H1 (cell line): ENCODE data around the gene NREP. TPM values are rescaled to one million over a fixed set of nuclear protein-coding genes. Genes with fewer than 3 reads are reported as not detected.

Experiments
- CTCF ChIA-PET: fragments of 300-600 bp; sonication (Branson Sonifier 250); formaldehyde crosslinking; loops from one replicate; lab custom pipeline; 2021; ENCODE audit not compliant: partially characterized antibody; lab: Charles Lee
- POLR2A ChIA-PET: fragments of 300-600 bp; sonication (Branson Sonifier 250); formaldehyde crosslinking; loops from one replicate; lab custom pipeline; 2021; ENCODE audit warnings: inconsistent platforms; ENCODE audit not compliant: partially characterized antibody; lab: Charles Lee
- DNase-seq, 2 experiments: peaks; one replicate each; pipeline versions ENCODE4 v3.0.0 to v3.0.0-alpha.2; 2010 to 2022; ENCODE audit warnings: low spot score in 2 of 2, low read depth in 1 of 2, mixed read lengths in 1 of 2
- FAIRE-seq: peaks from 2 replicates; lab custom pipeline; 2011; peaks lifted over from hg19 to GRCh38; lab: Jason Lieb, UNC
- H2AFZ ChIP-seq: 2 replicates; pipeline ENCODE4 v1.8.1; 2012; ENCODE audit warnings: low read length, inconsistent platforms
- H2AK5ac ChIP-seq: 2 replicates; pipeline ENCODE4 v1.6.1; 2013; ENCODE audit warnings: low read depth, low read length
- H2BK120ac ChIP-seq: replicated peaks from 2 replicates; pipeline ENCODE3; 2013; ENCODE audit warnings: low read depth, low read length, inconsistent platforms
- H2BK12ac ChIP-seq: 2 replicates; pipeline ENCODE4 v1.6.1; 2013; ENCODE audit warnings: low read depth, low read length
- H2BK15ac ChIP-seq: 2 replicates; pipeline ENCODE4 v1.6.1; 2013; ENCODE audit warnings: low read length
- H2BK20ac ChIP-seq: 2 replicates; pipeline ENCODE4 v1.6.1; 2013; ENCODE audit warnings: low read length
- H2BK5ac ChIP-seq: 2 replicates; pipeline ENCODE4 v1.6.1; 2013; ENCODE audit warnings: low read depth, low read length
- H3K14ac ChIP-seq: 2 replicates; pipeline ENCODE4 v1.6.1; 2013; ENCODE audit warnings: inconsistent platforms; ENCODE audit not compliant: insufficient read length
- H3K18ac ChIP-seq: 2 replicates; pipeline ENCODE4 v1.6.1; 2013; ENCODE audit warnings: low read length; ENCODE audit errors: extremely low read depth
- H3K23ac ChIP-seq: 2 replicates; pipeline ENCODE4 v1.6.1; 2013; ENCODE audit warnings: inconsistent platforms; ENCODE audit not compliant: insufficient read length
- H3K23me2 ChIP-seq: 2 replicates; pipeline ENCODE4 v1.6.1; 2013; ENCODE audit warnings: low read depth, low read length
- H3K27ac ChIP-seq: 2 replicates; pipeline ENCODE4 v1.6.1; 2011; ENCODE audit warnings: low read depth, low read length, inconsistent platforms
- H3K27me3 ChIP-seq, 4 experiments: replicated peaks in 1 of 4; 1 replicate in 1 of 4; 2 replicates in 3 of 4; pipeline versions ENCODE4 v1.6.1 to v1.8.1; 2011 to 2013; ENCODE audit warnings: low read length in 3 of 4, mild to moderate bottlenecking in 3 of 4, inconsistent platforms in 2 of 4, mixed read lengths in 2 of 4, moderate library complexity in 1 of 4; ENCODE audit not compliant: control insufficient read depth in 3 of 4, insufficient read depth in 3 of 4; ENCODE audit errors: extremely low read depth in 1 of 4
- H3K36me3 ChIP-seq, 4 experiments: 2 replicates each; pipeline versions ENCODE4 v1.6.1 to v1.8.1; 2011 to 2013; ENCODE audit warnings: mild to moderate bottlenecking in 4 of 4, low read length in 3 of 4, moderate library complexity in 2 of 4, control low read depth in 1 of 4, inconsistent platforms in 1 of 4; ENCODE audit not compliant: insufficient read depth in 4 of 4, control insufficient read depth in 2 of 4
- H3K4ac ChIP-seq: replicated peaks from 2 replicates; pipeline ENCODE3; 2013; ENCODE audit warnings: low read length, low read depth, mixed read lengths, inconsistent platforms; ENCODE audit not compliant: insufficient read length
- H3K4me1 ChIP-seq, 4 experiments: replicated peaks in 1 of 4; 1 replicate in 1 of 4; 2 replicates in 3 of 4; pipeline versions ENCODE4 v1.6.1 to v1.8.1; 2011 to 2013; ENCODE audit warnings: low read length in 3 of 4, inconsistent platforms in 2 of 4, mixed read lengths in 1 of 4; ENCODE audit not compliant: insufficient read depth in 4 of 4, control insufficient read depth in 3 of 4
- H3K4me2 ChIP-seq, 2 experiments: 2 replicates each; pipeline versions ENCODE4 v1.6.1 to v1.8.1; 2011 to 2013; ENCODE audit warnings: low read depth in 2 of 2, low read length in 2 of 2, control low read depth in 1 of 2, inconsistent platforms in 1 of 2, mild to moderate bottlenecking in 1 of 2; ENCODE audit not compliant: insufficient read depth in 1 of 2
- H3K4me3 ChIP-seq, 4 experiments: fragments of 200-600, 300-600 bp in 1 of 4; sonication (generic), shearing (Covaris generic), sonication (Bioruptor Twin) in 1 of 4; 2 replicates each; pipeline versions ENCODE4 v1.5.1 to v1.8.1; 2011 to 2016; ENCODE audit warnings: low read length in 4 of 4, low read depth in 3 of 4, control low read depth in 2 of 4, inconsistent platforms in 2 of 4, mild to moderate bottlenecking in 2 of 4, mixed read lengths in 1 of 4, moderate library complexity in 1 of 4; ENCODE audit not compliant: insufficient read depth in 2 of 4; ENCODE audit errors: extremely low read depth in 1 of 4
- H3K56ac ChIP-seq: replicated peaks from 2 replicates; pipeline ENCODE3; 2013; ENCODE audit warnings: low read depth, mild to moderate bottlenecking, mixed read lengths, low read length, inconsistent platforms; ENCODE audit not compliant: insufficient read length
- H3K79me1 ChIP-seq: 2 replicates; pipeline ENCODE4 v1.6.1; 2013; ENCODE audit warnings: low read depth, low read length, control low read depth
- H3K79me2 ChIP-seq, 2 experiments: 2 replicates each; pipeline versions ENCODE4 v1.6.1 to v1.8.1; 2012 to 2013; ENCODE audit warnings: low read length in 2 of 2, mild to moderate bottlenecking in 2 of 2, inconsistent platforms in 1 of 2; ENCODE audit not compliant: insufficient read depth in 2 of 2, control insufficient read depth in 1 of 2
- H3K9ac ChIP-seq, 4 experiments: replicated peaks in 1 of 4; 1 replicate in 1 of 4; 2 replicates in 3 of 4; pipeline versions ENCODE4 v1.6.1 to v1.8.1; 2011 to 2013; ENCODE audit warnings: low read depth in 3 of 4, low read length in 3 of 4, control low read depth in 2 of 4, mild to moderate bottlenecking in 2 of 4, moderate library complexity in 2 of 4, inconsistent platforms in 1 of 4; ENCODE audit errors: extremely low read depth in 1 of 4
- H3K9me3 ChIP-seq, 2 experiments: 2 replicates each; pipeline versions ENCODE4 v1.6.1 to v1.8.1; 2012 to 2013; ENCODE audit warnings: mild to moderate bottlenecking in 2 of 2, moderate library complexity in 2 of 2, control low read depth in 1 of 2, inconsistent platforms in 1 of 2, low read depth in 1 of 2, low read length in 1 of 2, mixed read lengths in 1 of 2; ENCODE audit not compliant: insufficient read depth in 2 of 2
- H4K20me1 ChIP-seq, 2 experiments: replicated peaks in 1 of 2; 2 replicates each; pipeline versions ENCODE3 to v1.8.1; 2011 to 2013; ENCODE audit warnings: inconsistent platforms in 2 of 2, low read length in 2 of 2, mild to moderate bottlenecking in 1 of 2; ENCODE audit not compliant: insufficient read depth in 2 of 2, control insufficient read depth in 1 of 2
- H4K5ac ChIP-seq: 2 replicates; pipeline ENCODE4 v1.6.1; 2013; ENCODE audit warnings: low read length, low read depth, mixed read lengths, inconsistent platforms; ENCODE audit not compliant: insufficient read length
- H4K8ac ChIP-seq: 2 replicates; pipeline ENCODE4 v1.8.0; 2013; ENCODE audit warnings: mild to moderate bottlenecking, moderate library complexity, low read length, inconsistent platforms; ENCODE audit not compliant: insufficient read depth; ENCODE audit errors: extremely low read depth
- H4K91ac ChIP-seq: replicated peaks from 2 replicates; pipeline ENCODE3; 2013; ENCODE audit warnings: low read length, mixed read lengths, inconsistent platforms; ENCODE audit not compliant: insufficient read length
- HDAC6 ChIP-seq: IDR thresholded peaks from one replicate; pipeline ENCODE4 v1.7.1; 2012; ENCODE audit warnings: low read depth, mild to moderate bottlenecking, inconsistent platforms, low read length, moderate library complexity
- KDM1A ChIP-seq: fragments of 200-600, 300-600 bp; sonication (generic); IDR thresholded peaks from 2 replicates; pipeline ENCODE4 v1.7.1; 2016; ENCODE audit warnings: mild to moderate bottlenecking, low read length, borderline replicate concordance
- WGBS, 2 experiments: shearing (Covaris generic) in 1 of 2; methylation state at CpG; one replicate each; pipeline versions ENCODE4 v1.1.6 to v1.1.7; 2013 to 2015; ENCODE audit warnings: low lambda C conversion rate in 2 of 2, mixed read lengths in 2 of 2, inconsistent platforms in 1 of 2, low coverage in 1 of 2, missing lambda C conversion rate in 1 of 2; ENCODE audit not compliant: insufficient replicate concordance in 2 of 2, insufficient coverage in 1 of 2, insufficient read length in 1 of 2; ENCODE audit errors: extremely low coverage in 1 of 2, missing lambda C conversion rate in 1 of 2; 5-methylcytosine and 5-hydroxymethylcytosine counted together
- polyA plus RNA-seq, 7 experiments: library from polyadenylated mRNA; depleted of rRNA in 3 of 7; stranded (reverse) in 5 of 7; unstranded in 2 of 7; fragments of >200 nt in 5 of 7; fragments of 200-250 nt in 2 of 7; gene quantifications; 1 replicate in 5 of 7; 2 replicates in 1 of 7; 4 replicates in 1 of 7; pipeline versions ENCODE4 v1.2.1 to v1.2.3, GENCODE V29; 2011 to 2013; ENCODE audit warnings: missing spikeins in 2 of 7, mixed read lengths in 2 of 7
- total RNA-seq: library from RNA; stranded (reverse); fragmentation: NEBNext Ultra II Directional; extraction: Animal tissue kit (Norgen Biotek cat#: 25700); gene quantifications from 2 replicates; pipeline ENCODE4 v1.2.1, GENCODE V29; 2021
- TF ChIP-seq, protein P1 (sequence below), 3 experiments: IDR thresholded peaks; 1 replicate in 2 of 3; 2 replicates in 1 of 3; pipeline versions ENCODE4 v1.5.1 to v1.6.1; 2011; ENCODE audit warnings: low read length in 3 of 3, mild to moderate bottlenecking in 3 of 3, inconsistent platforms in 2 of 3, low read depth in 1 of 3, moderate library complexity in 1 of 3; ENCODE audit not compliant: insufficient read depth in 1 of 3; ENCODE audit errors: control extremely low read depth in 1 of 3

NREP gene
- total and polyA plus RNA-seq, 2 of the 8 experiments (the other 6 are each of a cell fraction or from before 2014, with no cell fraction given): 254 to 301 TPM

GRCh38 chr5:111800351-111800750, 43.4 kb upstream of the NREP start:
- Histone ChIP-seq H4K20me1 (no peaks in the 10 kb centered on the region), H3K79me1 (no peaks in the 10 kb centered on the region), H2BK5ac (no peak overlapping the region), H2BK12ac (0 out of 2 replicates have a peak overlapping the region, but pooled peaks have one; percentile 42), H3K79me2 (no peaks in the 10 kb centered on the region), H2BK15ac (no peak overlapping the region), H3K4ac (no peak overlapping the region), H3K9me3 (no peaks in the 10 kb centered on the region), H4K91ac (peak overlapping the region; percentile 47), H2BK120ac (no peak overlapping the region), H3K4me3 (no peak overlapping the region), H3K23me2 (no peaks in the 10 kb centered on the region), H3K4me2 (peak overlapping the region in 1 of 2 experiments; percentile 10; a peak in 1 of 4 replicates), H3K18ac (no peak overlapping the region), H2AK5ac (no peak overlapping the region), H3K4me1 (peaks cover 0 to 2% (median 0%) of the 10 kb centered on the region in 4 experiments; a peak in 1 of 7 replicates), H3K27me3 (no peaks in the 10 kb centered on the region), H4K8ac (no peak overlapping the region), H2BK20ac (no peak overlapping the region; the same call in 1 of the 2 replicates), H3K36me3 (no peaks in the 10 kb centered on the region), H3K9ac (no peak overlapping the region), H3K56ac (no peak overlapping the region), H2AFZ (no peak overlapping the region), H3K27ac (no peak overlapping the region), H3K14ac (no peak overlapping the region), H4K5ac (no peak overlapping the region), H3K23ac (no peak overlapping the region)
- no peak for DNase-seq
- 77% methylated on average over 3 of the region's 3 CpGs; no CpG with 5 or more reads in 1 of the 2 experiments for WGBS, 2 experiments
- FAIRE-seq: no peak
- POLR2A ChIA-PET: no interaction called here
- TF ChIP-seq KDM1A (no peak), HDAC6 (no peak)
- TF ChIP-seq, protein P1, sequence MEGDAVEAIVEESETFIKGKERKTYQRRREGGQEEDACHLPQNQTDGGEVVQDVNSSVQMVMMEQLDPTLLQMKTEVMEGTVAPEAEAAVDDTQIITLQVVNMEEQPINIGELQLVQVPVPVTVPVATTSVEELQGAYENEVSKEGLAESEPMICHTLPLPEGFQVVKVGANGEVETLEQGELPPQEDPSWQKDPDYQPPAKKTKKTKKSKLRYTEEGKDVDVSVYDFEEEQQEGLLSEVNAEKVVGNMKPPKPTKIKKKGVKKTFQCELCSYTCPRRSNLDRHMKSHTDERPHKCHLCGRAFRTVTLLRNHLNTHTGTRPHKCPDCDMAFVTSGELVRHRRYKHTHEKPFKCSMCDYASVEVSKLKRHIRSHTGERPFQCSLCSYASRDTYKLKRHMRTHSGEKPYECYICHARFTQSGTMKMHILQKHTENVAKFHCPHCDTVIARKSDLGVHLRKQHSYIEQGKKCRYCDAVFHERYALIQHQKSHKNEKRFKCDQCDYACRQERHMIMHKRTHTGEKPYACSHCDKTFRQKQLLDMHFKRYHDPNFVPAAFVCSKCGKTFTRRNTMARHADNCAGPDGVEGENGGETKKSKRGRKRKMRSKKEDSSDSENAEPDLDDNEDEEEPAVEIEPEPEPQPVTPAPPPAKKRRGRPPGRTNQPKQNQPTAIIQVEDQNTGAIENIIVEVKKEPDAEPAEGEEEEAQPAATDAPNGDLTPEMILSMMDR (IDR thresholded peaks at IDR 0.05; ENCODE audit: control extremely low read depth in 1 of 3, insufficient read depth in 1 of 3, low read depth in 1 of 3, low read length in 3 of 3): no peak
- CTCF ChIA-PET: interaction anchor here (0.7 to 1.6 kb wide), 3 partner anchors 8 to 151 kb away, joined by 3 to 6 read pairs (median 3); no protein-coding TSS in a partner anchor
